Measurements from ENCODE around the gene ZNF749.

ZNF749 gene

GRCh38 chr19:57465680-57466381 lies 30.7 kb downstream of the ZNF749 start:
- H3K4me3 ChIP-seq (ENCODE audit: control insufficient read depth, low read depth, low read length), result no peak overlapping the region
- TF ChIP-seq, protein P1, sequence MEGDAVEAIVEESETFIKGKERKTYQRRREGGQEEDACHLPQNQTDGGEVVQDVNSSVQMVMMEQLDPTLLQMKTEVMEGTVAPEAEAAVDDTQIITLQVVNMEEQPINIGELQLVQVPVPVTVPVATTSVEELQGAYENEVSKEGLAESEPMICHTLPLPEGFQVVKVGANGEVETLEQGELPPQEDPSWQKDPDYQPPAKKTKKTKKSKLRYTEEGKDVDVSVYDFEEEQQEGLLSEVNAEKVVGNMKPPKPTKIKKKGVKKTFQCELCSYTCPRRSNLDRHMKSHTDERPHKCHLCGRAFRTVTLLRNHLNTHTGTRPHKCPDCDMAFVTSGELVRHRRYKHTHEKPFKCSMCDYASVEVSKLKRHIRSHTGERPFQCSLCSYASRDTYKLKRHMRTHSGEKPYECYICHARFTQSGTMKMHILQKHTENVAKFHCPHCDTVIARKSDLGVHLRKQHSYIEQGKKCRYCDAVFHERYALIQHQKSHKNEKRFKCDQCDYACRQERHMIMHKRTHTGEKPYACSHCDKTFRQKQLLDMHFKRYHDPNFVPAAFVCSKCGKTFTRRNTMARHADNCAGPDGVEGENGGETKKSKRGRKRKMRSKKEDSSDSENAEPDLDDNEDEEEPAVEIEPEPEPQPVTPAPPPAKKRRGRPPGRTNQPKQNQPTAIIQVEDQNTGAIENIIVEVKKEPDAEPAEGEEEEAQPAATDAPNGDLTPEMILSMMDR (conservative IDR thresholded peaks at IDR 0.05; ENCODE audit: control insufficient read depth, insufficient read depth, low read depth, low read length), result peak; percentile 38
- DNase-seq (ENCODE audit: low read depth), result peak; percentile 32

- DNase-seq (ENCODE audit: low read depth), result no peak
- TF ChIP-seq, protein P1 (conservative IDR thresholded peaks at IDR 0.05; ENCODE audit: control insufficient read depth, insufficient read depth, low read depth, low read length), result no peak
- H3K4me3 ChIP-seq (ENCODE audit: control insufficient read depth, low read depth, low read length), result no peak overlapping the region
These were observed 31.4 kb downstream of the ZNF749 start for GRCh38 chr19:57466489-57466888.

GRCh38 chr19:57473646-57474045 lies 38.5 kb downstream of the ZNF749 start:
- TF ChIP-seq, protein P1 (conservative IDR thresholded peaks at IDR 0.05; ENCODE audit: control insufficient read depth, insufficient read depth, low read depth, low read length), result no peak
- no peak overlapping the region for H3K4me3 ChIP-seq (ENCODE audit: control insufficient read depth, low read depth, low read length)
- peak; percentile 18 for DNase-seq (ENCODE audit: low read depth)

DNA sequence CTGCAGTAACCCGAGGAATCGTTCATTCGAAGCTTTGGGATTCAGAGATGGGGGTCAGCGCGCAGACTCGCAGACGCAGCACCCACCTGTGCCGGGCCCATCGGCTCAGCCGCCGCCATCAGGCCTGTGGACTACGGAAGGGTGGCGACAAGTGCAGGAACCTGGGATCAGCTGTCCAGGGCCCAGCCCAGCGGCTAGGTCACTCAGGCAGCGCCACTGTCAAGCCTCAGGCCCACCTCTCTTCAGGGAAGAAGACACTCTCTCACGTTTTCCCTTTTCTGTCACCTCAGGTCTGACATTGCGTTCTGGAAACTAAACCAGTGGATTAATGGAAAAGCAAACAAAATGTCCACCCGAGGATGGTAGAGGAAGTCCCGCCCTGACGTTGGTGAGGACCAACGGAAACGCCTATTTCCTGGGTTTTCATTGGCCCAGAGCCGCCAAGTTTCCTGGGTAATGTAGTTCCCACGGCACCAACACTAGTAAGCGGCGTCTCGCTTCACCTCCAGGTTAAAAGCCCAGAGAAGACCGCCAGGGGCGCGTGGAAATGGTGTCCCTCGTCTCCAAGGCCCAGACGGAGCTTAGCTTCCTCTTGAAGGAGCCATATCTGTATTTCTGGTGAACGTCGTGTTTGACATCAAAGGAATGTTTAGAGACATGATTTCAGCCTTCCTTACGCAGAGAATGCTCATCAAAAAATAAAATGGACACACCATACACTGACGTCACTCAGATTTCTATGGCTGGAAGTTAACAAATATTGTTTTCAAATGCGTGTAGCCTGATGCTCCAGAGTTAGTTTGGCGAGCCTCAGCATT lies 42.3 kb downstream of the ZNF749 start, which contains the start of gene ZNF772:
ZNF772 (minus strand) TSS at position 376 of the 818 bp plus-strand sequence; CDS start at position 119, 257 bp downstream.
- H3K4me3 ChIP-seq (ENCODE audit: control insufficient read depth, low read depth, low read length), result peak within 1 kb of the TSS; percentile 92
- DNase-seq (ENCODE audit: low read depth), result peak; percentile 92
- TF ChIP-seq, protein P1 (conservative IDR thresholded peaks at IDR 0.05; ENCODE audit: control insufficient read depth, insufficient read depth, low read depth, low read length), result peak; percentile 52

DNA sequence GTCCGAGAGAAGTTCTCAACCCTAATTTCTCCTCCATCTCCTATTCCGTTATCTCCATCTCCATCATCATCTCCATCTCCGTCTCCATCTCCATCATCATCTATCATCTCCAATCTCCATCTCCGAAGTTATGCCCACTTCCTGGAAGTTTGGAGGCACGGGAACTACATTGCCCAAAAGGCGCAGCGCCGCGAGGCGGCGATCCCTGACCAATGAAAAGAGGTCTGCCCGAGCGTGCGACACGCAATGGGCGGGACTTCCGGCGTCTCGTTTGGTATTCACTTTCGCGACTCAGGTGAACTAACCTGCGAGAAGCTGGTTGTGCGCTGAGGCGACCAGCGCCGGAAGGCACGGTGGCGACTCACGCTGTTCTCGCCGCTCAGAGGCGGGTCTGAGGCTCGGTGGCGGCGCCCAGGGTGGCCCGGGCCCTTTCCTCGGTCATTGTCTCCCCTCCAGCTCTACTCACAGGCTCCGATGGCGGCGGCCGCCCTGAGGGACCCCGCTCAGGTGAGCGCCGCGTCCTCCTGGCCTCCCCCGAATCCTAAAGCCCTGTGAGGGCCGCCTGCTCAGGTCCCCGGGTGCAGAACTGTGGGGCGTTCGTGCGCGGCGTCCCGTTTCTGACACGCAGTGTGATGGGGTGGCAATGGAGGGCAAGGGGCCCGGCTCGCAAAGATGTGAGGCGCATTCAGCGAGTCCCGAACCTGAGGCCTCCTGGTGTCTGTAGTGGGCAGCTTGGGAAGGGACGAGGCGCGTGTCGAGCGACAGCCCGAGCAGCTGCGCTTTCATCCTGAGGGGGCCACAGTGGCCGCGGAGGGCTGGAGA lies 52.6 kb downstream of the ZNF749 start, which contains the start of gene ZNF419:
ZNF419 (plus strand) TSS at position 274 of the 822 bp plus-strand sequence; CDS start at position 475, 201 bp downstream.
- DNase-seq (ENCODE audit: low read depth), result peak; percentile 83
- peak within 1 kb of the TSS; percentile 87 for H3K4me3 ChIP-seq (ENCODE audit: control insufficient read depth, low read depth, low read length)

- DNase-seq (ENCODE audit: low read depth), result peak; percentile 31
These were observed 53.1 kb downstream of the ZNF749 start for GRCh38 chr19:57488299-57488644.

More at GRCh38 chr19:57488299-57488644, 53.1 kb downstream of the ZNF749 start:
- H3K4me3 ChIP-seq (ENCODE audit: control insufficient read depth, low read depth, low read length), result peak overlapping the region; percentile 31

Measured in fibroblast of mammary gland (primary cell).